HG03439 (cell line): ENCODE data around the gene PID1.
"Not testable (repeated sequence)": the region's sequence is repeated elsewhere in the genome, so short reads cannot be mapped to it uniquely, and the experiment has no call there.

Source experiments
- ATAC-seq: cut with Tn5 transposase; IDR thresholded peaks from one replicate; pipeline ENCODE4 v1.9.1; 2021; ENCODE audit warnings: mild to moderate bottlenecking, moderate library complexity; ENCODE audit not compliant: unreplicated experiment

PID1 gene

GRCh38 chr2:229084447-229084846 is 186.6 kb downstream of the PID1 start:
- no peak for ATAC-seq

- ATAC-seq: no peak
Observed at GRCh38 chr2:229083606-229084340, 187.3 kb downstream of the PID1 start.

DNA sequence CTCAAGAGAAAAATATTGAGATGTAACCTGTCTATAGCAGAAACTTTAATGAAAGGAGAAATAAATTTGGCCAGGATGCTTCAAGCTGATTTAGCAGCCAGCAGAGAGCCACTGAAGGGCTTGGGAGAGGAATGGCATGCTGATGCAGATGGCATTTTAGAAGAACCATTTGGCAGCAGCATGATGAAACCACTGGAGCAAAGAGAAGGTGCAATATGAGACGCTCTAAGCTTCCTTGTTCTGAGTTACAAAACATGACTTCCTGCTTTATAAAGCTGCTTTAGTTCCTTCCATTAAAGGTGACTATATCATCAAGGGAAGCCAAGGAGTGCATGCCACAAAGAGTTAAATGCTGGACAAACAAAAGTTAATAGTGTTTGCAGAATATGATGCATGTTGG is 189.7 kb downstream of the PID1 start:
- no peak for ATAC-seq

- ATAC-seq: no peak
Observed at GRCh38 chr2:229080172-229080571, 190.9 kb downstream of the PID1 start.

DNA sequence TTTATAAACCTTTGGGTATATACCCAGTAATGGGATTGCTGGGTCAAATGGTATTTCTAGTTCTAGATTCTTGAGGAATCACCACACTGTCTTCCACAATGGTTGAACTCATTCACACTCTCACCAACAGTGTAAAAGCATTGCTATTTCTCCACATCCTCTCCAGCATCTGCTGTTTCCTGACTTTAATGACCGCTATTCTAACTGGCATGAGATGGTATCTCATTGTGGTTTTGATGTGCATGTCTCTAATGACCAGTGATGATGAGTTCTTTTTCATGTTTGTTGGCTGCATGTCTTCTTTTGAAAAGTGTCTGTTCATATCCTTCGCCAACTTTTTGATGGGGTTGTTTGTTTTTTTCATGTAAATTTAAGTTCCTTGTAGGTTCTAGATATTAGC is 194.2 kb downstream of the PID1 start:
- not testable (repeated sequence) for ATAC-seq

GRCh38 chr2:229073935-229074334 is 197.2 kb downstream of the PID1 start:
- ATAC-seq: no peak

DNA sequence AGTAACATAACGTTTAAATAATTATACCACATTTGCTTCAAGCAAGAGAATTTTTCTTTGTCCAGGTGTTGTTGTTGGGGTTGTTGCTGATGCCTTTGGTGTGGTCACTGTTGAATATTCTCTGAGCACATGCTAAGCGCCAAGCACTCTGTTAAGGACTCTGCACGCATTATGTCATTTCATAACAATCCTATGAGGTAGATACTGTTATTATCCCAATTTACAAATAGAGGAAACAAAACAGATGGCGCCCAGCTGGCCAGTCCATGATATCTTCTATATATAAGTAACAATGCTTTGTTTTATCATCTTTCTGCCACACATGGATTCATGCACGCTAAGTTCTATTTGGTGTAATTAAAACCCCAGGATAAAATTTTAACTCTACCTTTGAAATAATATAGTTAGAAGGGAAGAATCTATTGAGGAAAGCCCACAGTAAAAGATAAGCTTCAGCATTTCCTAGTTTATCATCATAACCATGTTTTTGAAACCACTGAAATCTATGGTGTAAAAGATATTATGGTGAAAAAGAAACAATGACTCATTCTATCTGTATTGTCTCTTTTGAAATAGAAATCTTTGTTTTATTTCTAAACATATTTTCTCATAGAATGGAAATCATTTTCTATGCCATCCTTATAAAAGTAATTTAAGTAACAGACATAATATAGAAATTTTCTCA is 199.7 kb downstream of the PID1 start:
- no peak for ATAC-seq

DNA sequence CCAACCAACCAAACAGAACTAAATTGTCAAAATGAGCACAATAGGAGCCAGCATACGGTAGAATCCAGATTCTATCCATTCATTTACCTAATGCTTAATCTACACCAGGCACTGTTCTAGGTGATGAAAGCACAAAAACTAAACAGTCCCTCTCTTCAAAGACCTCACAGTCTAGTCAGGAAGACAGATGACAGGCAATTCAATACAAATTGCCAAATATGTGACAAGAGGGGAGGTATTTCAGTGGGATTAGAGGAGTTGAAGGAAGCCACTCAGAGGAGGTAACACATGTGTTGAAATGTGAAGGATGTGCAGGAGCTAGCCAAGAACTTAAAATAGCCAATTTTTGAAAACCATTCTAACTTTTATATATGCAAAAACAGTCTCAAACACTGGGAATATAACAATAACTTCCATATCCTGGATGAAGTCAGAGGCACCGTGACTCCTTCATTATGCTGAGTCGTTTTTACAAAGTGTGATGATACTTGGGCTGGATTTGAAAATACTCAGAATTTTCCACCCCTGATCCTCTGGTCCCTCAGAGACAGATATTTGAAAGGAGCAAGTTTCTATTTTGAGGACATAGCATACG is 204.9 kb downstream of the PID1 start:
- no peak for ATAC-seq

- no peak for ATAC-seq
Observed at GRCh38 chr2:229064749-229065148, 206.3 kb downstream of the PID1 start.

GRCh38 chr2:229060147-229060546 is 210.9 kb downstream of the PID1 start:
- no peak for ATAC-seq

DNA sequence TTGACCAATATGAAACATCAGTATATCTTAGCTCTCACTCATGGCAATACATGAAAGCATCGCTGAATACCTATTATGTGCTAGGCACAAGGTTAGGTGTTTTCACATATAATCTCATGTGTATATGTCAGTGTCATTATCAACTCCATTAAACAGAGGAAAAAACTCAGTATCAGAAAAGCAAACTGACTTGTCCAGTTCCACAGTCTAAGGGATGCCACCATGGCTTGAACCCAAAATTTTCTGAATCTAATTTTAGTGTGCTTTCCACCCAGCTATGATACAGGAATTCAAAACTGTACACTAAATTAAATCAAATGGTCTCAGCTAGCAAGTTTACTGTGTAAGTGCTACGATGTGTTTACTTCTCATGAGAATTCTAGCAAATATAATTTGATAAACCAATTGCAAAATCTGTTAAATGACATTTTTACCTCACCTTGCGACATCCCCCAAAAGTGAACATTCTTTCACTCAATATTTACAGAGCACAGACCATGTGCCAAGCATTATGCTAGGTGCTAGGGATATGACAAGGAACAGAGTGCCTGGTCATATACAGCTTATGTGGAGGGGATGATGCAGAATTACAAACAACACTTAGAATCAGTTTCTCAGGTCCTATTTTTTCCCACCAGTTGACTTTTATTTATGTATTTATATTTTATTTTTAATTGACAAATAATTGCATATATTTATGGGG is 211.6 kb downstream of the PID1 start:
- ATAC-seq: no peak

- no peak for ATAC-seq
Observed at GRCh38 chr2:229057976-229058553, 213.0 kb downstream of the PID1 start.

GRCh38 chr2:229054311-229054710 is 216.8 kb downstream of the PID1 start:
- ATAC-seq: no peak

DNA sequence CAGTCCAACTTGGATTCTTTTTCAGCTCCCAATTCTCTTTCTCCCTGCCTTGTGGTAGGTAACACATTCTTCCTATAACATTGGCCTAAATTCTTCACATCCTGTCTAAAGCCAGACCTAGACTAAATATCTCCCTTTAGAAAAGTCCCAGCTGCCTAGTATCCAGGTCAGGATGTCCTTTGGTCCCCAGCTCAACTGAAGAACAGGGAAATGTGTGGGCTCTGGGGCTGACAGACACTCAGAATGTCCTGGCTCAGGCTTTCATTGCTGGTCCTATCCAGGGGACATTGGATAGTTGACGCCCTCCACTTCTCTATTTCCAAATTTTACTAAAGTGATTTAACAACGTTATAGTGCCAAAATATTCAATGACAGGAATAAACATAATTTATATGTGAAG is 219.3 kb downstream of the PID1 start:
- no peak for ATAC-seq

DNA sequence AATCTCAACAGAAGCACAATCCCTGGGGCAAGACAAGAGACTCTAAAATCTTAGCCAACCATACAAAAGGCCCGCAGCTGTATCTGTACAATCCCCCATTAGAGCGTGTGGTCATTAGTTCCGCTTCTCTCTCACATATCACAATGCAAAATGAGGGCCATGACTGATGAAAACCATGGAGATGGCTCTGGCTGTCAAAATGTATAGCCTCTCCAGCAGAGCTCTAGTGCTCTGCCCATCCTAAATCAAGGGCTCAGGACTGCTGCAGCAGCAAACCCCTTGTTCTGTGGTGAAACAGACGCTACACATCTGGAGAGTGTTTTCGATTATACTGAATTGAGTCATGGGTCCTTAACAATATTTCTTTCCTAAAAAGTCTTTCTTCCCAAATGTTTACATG is 221.0 kb downstream of the PID1 start:
- no peak for ATAC-seq

DNA sequence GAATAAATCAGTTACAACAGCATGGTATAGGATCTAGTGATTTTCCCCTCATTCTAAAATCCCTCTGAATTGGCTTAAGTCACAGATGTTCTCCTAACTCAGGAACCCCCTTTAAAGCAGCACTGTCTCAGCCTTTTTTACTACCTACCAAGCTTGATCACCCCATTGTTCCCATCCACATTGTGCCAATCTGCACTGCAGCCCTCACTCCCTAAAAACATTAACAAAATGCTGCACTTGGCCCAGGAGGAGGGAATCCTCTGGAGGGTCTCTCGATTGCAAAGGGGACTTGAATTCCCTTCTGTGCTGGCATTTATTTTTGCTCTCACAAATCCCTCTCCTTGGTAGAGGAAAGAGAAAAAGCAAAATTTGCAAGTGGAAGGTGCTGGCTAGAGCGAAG is 223.0 kb downstream of the PID1 start:
- ATAC-seq: no peak

DNA sequence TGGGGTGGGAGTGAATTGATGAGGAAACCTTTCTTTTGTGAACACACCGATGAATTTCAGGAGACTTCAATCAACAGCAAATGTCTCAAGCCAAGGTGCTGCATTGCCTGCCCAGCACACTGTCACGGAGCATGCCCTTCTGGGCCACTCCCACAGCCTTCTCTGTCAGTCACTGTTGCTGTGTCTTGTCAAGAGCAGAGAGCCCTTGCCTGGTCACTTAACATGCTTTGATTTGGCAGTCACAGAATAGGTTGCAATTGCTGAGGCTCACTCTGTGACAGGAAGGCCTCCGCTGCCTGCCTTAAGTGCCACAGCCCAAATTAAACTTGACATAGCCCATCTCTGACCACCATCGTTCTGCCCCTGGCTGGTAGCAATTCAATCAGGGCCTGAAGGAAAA is 225.4 kb downstream of the PID1 start:
- ATAC-seq: no peak

- no peak for ATAC-seq
Observed at GRCh38 chr2:229044581-229044980, 226.5 kb downstream of the PID1 start.

- ATAC-seq: no peak
Observed at GRCh38 chr2:229043681-229044080, 227.4 kb downstream of the PID1 start.

DNA sequence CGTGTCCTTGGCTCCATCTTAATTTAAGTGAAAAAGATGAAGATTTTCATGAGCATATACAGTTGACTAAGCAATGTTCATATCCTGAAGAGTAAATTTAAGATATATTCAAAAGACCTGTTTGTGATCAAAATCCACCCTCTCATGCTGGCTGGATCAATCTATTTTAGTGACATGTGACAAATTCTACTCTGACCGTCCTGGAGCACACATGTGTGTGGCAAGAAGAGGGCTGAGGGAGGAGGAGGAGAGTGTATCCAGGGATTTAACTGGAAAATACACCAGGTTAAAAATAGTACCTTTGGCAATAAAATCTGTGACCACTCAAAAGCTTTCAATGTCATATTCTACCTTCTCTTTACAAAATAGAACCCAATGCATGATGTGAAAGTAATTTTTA is 228.7 kb downstream of the PID1 start:
- ATAC-seq: no peak

DNA sequence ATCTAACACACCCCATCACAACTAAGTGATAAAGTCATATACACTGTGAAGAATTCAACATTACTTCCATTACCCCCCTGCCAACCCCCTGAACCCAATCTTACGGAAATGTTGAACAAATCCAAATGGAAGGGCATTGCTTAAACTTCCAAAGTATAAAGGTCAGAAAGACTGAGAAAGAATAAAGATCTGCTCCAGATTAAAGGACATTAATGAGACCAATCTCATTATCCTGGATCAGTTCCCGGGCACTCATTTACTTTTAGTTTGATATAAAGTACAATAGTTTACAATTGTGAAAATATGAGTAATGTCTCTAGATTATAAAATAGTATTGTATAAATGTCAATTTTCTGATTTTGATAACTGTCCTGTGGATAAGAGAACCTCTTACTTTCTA is 229.4 kb downstream of the PID1 start:
- ATAC-seq: no peak
